Neural cell (in vitro differentiated cells): ENCODE measurements around the gene TMEM131L. TPM values are rescaled to one million over a fixed set of nuclear protein-coding genes. Genes with fewer than 3 reads are reported as not detected.

ENCODE experiments used
- H2AFZ ChIP-seq: fragments of 200-600, 300-800 bp; sonication (generic), shearing (Covaris generic); 2 replicates; pipeline ENCODE4 v1.6.0; 2014; ENCODE audit warnings: low read depth, mild to moderate bottlenecking, antibody characterized with exemption, low read length, moderate library complexity
- H3F3A ChIP-seq: fragments of 200-600 bp; shearing (Covaris generic); 2 replicates; pipeline ENCODE4 v1.6.1; 2016; ENCODE audit warnings: mild to moderate bottlenecking, moderate library complexity, mixed read lengths, antibody characterized with exemption, low read length; ENCODE audit not compliant: insufficient read depth, poor library complexity, severe bottlenecking
- H3K27ac ChIP-seq: fragments of 200-600, 300-800 bp; sonication (generic), shearing (Covaris generic); 2 replicates; pipeline ENCODE4 v1.5.1; 2014; ENCODE audit warnings: mild to moderate bottlenecking, low read length, moderate library complexity
- H3K27me3 ChIP-seq: fragments of 300-800, 200-600 bp; sonication (generic), shearing (Covaris generic); 2 replicates; pipeline ENCODE4 v1.6.0; 2014; ENCODE audit warnings: mild to moderate bottlenecking, low read depth, low read length, moderate library complexity; ENCODE audit not compliant: insufficient read depth
- H3K36me3 ChIP-seq: fragments of 300-800, 200-600 bp; sonication (generic), shearing (Covaris generic); 2 replicates; pipeline ENCODE4 v1.5.1; 2014; ENCODE audit warnings: mild to moderate bottlenecking, antibody characterized with exemption, low read length, moderate library complexity; ENCODE audit not compliant: insufficient read depth
- H3K4me2 ChIP-seq: fragments of 300-800, 200-600 bp; sonication (generic), shearing (Covaris generic); 2 replicates; pipeline ENCODE4 v1.6.0; 2014; ENCODE audit warnings: mild to moderate bottlenecking, low read length
- H3K4me3 ChIP-seq: fragments of 300-800, 200-600 bp; sonication (generic), shearing (Covaris generic); 2 replicates; pipeline ENCODE4 v1.5.1; 2014; ENCODE audit warnings: mild to moderate bottlenecking, low read length, moderate library complexity
- H3K79me2 ChIP-seq: fragments of 200-600 bp; shearing (Covaris generic); replicated peaks from 2 replicates; pipeline ENCODE4 v1.6.0; 2014; ENCODE audit warnings: mild to moderate bottlenecking, low read length, moderate library complexity; ENCODE audit not compliant: insufficient read depth
- H3K9ac ChIP-seq: fragments of 300-800, 200-600 bp; sonication (generic), shearing (Covaris generic); 2 replicates; pipeline ENCODE4 v1.6.1; 2016; ENCODE audit warnings: mild to moderate bottlenecking, low read length, mixed read lengths
- H3K9me2 ChIP-seq: fragments of 200-600 bp; shearing (Covaris generic); 2 replicates; pipeline ENCODE4 v1.6.1; 2016; ENCODE audit warnings: mild to moderate bottlenecking, low read length, mixed read lengths; ENCODE audit not compliant: insufficient read depth
- H3K9me3 ChIP-seq: fragments of 200-600, 300-800 bp; sonication (generic), shearing (Covaris generic); 2 replicates; pipeline ENCODE4 v1.6.1; 2016; ENCODE audit warnings: mild to moderate bottlenecking, mixed run types, low read length, moderate library complexity, mixed read lengths
- H4K20me1 ChIP-seq: fragments of 200-600 bp; shearing (Covaris generic); 2 replicates; pipeline ENCODE4 v1.6.1; 2016; ENCODE audit warnings: mild to moderate bottlenecking, mixed run types; ENCODE audit not compliant: insufficient read depth
- EP300 ChIP-seq: fragments of 450-650 bp; conservative IDR thresholded peaks from 2 replicates; pipeline ENCODE4 v1.6.1; 2014; ENCODE audit warnings: antibody characterized with exemption, mild to moderate bottlenecking, moderate library complexity; ENCODE audit not compliant: poor library complexity, severe bottlenecking
- EZH2 ChIP-seq: fragments of 200-600, 300-800 bp; shearing (Covaris generic), sonication (generic); IDR thresholded peaks from 2 replicates; pipeline ENCODE4 v1.6.1; 2014; ENCODE audit warnings: antibody characterized with exemption, low read length, borderline replicate concordance, mild to moderate bottlenecking; ENCODE audit not compliant: insufficient read depth, poor library complexity, severe bottlenecking
- MXI1 ChIP-seq: fragments of 450-650 bp; conservative IDR thresholded peaks from 2 replicates; pipeline ENCODE4 v1.6.1; 2014; ENCODE audit warnings: antibody characterized with exemption, mild to moderate bottlenecking; ENCODE audit not compliant: poor library complexity, severe bottlenecking
- POLR2AphosphoS5 ChIP-seq: IDR thresholded peaks from 2 replicates; pipeline ENCODE4 v1.6.1; 2012
- RAD21 ChIP-seq: fragments of 450-650 bp; conservative IDR thresholded peaks from 2 replicates; pipeline ENCODE4 v1.6.1; 2014; ENCODE audit warnings: antibody characterized with exemption, mild to moderate bottlenecking, moderate library complexity
- SMC3 ChIP-seq: fragments of 450-650 bp; conservative IDR thresholded peaks from 2 replicates; pipeline ENCODE4 v1.6.1; 2014; ENCODE audit warnings: antibody characterized with exemption, mild to moderate bottlenecking, moderate library complexity; ENCODE audit not compliant: poor library complexity
- TAF1 ChIP-seq: IDR thresholded peaks from 2 replicates; pipeline ENCODE4 v1.6.1; 2012; ENCODE audit warnings: low read depth
- polyA plus RNA-seq: library from polyadenylated mRNA; depleted of rRNA; stranded (reverse); fragments of >200 nt; gene quantifications from 2 replicates; pipeline ENCODE4 v1.2.3, GENCODE V29; 2014
- TF ChIP-seq, protein P1 (sequence below): IDR thresholded peaks from 2 replicates; pipeline ENCODE4 v1.6.1; 2012; ENCODE audit warnings: borderline replicate concordance
- TF ChIP-seq, protein P2 (sequence below): fragments of 450-650 bp; IDR thresholded peaks from 2 replicates; pipeline ENCODE4 v1.5.1; 2014; ENCODE audit warnings: antibody characterized with exemption, mild to moderate bottlenecking, moderate library complexity; ENCODE audit not compliant: poor library complexity, severe bottlenecking

Gene TMEM131L
- polyA plus RNA-seq, 1 donor from 2014 or later = 11.1 TPM

DNA sequence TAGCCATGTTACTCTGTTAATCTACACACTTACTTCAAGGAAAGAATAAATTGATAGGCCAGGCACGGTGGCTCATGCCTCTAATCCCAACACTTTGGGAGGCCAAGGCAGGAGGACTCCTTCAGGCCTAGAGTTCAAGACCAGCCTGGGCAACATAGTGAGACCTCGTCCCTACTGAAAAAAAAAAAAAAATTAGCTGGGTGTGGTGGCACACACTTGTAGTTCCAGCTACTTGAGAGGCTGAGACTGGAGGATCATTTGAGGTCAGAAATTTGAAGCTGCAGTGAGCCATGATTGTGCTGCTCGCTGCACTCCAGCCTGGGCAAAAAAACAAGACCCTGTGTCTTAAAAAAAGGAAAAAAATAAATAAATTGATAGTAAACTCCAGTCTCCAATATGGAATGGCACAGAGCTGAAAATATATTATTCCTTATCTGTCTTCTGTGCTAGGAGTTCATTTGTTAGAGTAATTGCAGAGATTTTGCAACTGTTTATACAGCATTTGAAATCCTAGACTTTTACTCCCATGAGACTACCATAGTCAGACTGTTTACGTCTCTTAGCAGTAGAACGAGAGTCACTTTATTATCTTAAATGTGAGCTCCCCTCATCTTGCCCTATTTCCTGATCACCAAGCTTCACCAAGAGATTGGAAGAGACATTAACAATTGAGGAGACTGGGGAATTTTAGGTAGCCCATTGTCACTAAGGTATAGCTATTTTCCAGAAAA lies 18.8 kb upstream of the TMEM131L start:
- no peaks in the 10 kb centered on the region for H3K27me3 ChIP-seq
- TF ChIP-seq, protein P1, sequence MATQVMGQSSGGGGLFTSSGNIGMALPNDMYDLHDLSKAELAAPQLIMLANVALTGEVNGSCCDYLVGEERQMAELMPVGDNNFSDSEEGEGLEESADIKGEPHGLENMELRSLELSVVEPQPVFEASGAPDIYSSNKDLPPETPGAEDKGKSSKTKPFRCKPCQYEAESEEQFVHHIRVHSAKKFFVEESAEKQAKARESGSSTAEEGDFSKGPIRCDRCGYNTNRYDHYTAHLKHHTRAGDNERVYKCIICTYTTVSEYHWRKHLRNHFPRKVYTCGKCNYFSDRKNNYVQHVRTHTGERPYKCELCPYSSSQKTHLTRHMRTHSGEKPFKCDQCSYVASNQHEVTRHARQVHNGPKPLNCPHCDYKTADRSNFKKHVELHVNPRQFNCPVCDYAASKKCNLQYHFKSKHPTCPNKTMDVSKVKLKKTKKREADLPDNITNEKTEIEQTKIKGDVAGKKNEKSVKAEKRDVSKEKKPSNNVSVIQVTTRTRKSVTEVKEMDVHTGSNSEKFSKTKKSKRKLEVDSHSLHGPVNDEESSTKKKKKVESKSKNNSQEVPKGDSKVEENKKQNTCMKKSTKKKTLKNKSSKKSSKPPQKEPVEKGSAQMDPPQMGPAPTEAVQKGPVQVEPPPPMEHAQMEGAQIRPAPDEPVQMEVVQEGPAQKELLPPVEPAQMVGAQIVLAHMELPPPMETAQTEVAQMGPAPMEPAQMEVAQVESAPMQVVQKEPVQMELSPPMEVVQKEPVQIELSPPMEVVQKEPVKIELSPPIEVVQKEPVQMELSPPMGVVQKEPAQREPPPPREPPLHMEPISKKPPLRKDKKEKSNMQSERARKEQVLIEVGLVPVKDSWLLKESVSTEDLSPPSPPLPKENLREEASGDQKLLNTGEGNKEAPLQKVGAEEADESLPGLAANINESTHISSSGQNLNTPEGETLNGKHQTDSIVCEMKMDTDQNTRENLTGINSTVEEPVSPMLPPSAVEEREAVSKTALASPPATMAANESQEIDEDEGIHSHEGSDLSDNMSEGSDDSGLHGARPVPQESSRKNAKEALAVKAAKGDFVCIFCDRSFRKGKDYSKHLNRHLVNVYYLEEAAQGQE = no peak
- TF ChIP-seq, protein P2, sequence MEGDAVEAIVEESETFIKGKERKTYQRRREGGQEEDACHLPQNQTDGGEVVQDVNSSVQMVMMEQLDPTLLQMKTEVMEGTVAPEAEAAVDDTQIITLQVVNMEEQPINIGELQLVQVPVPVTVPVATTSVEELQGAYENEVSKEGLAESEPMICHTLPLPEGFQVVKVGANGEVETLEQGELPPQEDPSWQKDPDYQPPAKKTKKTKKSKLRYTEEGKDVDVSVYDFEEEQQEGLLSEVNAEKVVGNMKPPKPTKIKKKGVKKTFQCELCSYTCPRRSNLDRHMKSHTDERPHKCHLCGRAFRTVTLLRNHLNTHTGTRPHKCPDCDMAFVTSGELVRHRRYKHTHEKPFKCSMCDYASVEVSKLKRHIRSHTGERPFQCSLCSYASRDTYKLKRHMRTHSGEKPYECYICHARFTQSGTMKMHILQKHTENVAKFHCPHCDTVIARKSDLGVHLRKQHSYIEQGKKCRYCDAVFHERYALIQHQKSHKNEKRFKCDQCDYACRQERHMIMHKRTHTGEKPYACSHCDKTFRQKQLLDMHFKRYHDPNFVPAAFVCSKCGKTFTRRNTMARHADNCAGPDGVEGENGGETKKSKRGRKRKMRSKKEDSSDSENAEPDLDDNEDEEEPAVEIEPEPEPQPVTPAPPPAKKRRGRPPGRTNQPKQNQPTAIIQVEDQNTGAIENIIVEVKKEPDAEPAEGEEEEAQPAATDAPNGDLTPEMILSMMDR = no peak
- TF ChIP-seq TAF1 (no peak), SMC3 (no peak), MXI1 (no peak), EP300 (no peak), EZH2 (no peak), POLR2AphosphoS5 (no peak), RAD21 (no peak)
- no peaks in the 10 kb centered on the region for H3F3A ChIP-seq
- H3K27ac ChIP-seq = no peak overlapping the region
- no peak overlapping the region for H2AFZ ChIP-seq
- no peak overlapping the region for H3K9ac ChIP-seq
- no peaks in the 10 kb centered on the region for H3K9me2 ChIP-seq
- H3K36me3 ChIP-seq = no peaks in the 10 kb centered on the region
- H3K4me2 ChIP-seq = no peak overlapping the region
- no peak overlapping the region for H3K4me3 ChIP-seq
- H4K20me1 ChIP-seq = no peaks in the 10 kb centered on the region
- H3K9me3 ChIP-seq = no peaks in the 10 kb centered on the region
- H3K79me2 ChIP-seq = no peaks in the 10 kb centered on the region

DNA sequence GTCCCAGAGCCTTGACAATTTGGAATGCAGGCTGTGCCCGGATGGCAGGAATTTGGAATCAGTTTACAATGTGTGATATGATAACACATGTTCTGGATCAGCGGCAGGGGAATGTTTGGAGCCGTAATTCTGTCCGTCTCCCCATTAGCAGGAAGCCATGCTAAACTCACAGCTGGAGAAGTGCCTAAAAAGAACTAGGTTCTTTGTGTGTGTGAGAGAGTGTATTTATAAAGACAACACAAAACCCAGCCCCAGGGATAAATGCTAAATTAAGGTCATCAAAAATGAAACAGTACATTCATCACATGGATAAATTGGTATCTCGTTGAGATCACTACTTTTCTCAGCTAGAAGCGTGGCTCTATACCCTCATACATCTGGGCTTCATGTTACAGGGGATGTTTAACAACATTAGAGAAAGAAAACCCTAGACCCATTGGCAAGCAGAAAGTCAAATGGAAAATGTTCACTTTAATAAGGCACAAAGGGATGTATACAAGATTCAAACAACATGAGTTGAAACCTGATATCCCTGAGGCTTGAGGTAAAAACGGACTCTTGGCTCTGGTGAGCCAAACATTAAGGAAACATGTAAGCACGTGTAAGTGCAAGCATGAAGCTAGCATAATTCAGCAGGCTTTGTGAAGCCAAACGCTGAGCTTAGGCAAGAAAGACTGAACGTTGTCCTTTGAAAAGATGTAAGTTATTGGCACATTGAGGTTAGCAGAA lies 18.0 kb upstream of the TMEM131L start:
- Histone ChIP-seq H4K20me1 (no peaks in the 10 kb centered on the region), H3K27me3 (no peaks in the 10 kb centered on the region), H3K9ac (no peak overlapping the region), H3K79me2 (no peaks in the 10 kb centered on the region), H3K9me2 (no peaks in the 10 kb centered on the region), H3K36me3 (no peaks in the 10 kb centered on the region), H3K4me3 (no peak overlapping the region), H3K9me3 (no peaks in the 10 kb centered on the region), H2AFZ (no peak overlapping the region), H3K4me2 (no peak overlapping the region), H3F3A (no peaks in the 10 kb centered on the region), H3K27ac (no peak overlapping the region)
- TF ChIP-seq EZH2 = no peak
- TF ChIP-seq RAD21 = no peak
- TF ChIP-seq MXI1 = no peak
- TF ChIP-seq, protein P1 = no peak
- TF ChIP-seq, protein P2 = no peak
- TF ChIP-seq TAF1 = no peak
- TF ChIP-seq SMC3 = no peak
- no peak for TF ChIP-seq EP300
- TF ChIP-seq POLR2AphosphoS5 = no peak
